ENCODE measurements around the gene PDZRN3. TPM values are rescaled to one million over a fixed set of nuclear protein-coding genes. Genes with fewer than 3 reads are reported as not detected.

Gene PDZRN3
- total and polyA plus RNA-seq, 4 donors, result 0.69 to 1.8 (median 0.92) TPM

- DNase-seq (ENCODE audit: low spot score), result no peak
- H3K4me1 ChIP-seq (ENCODE audit: control insufficient read depth in 4 of 4, insufficient read depth in 4 of 4, low read length in 3 of 4), result no peaks in the 10 kb centered on the region
- 64% methylated on average over 2 of the region's 2 CpGs for WGBS
- TF ChIP-seq, protein P1, sequence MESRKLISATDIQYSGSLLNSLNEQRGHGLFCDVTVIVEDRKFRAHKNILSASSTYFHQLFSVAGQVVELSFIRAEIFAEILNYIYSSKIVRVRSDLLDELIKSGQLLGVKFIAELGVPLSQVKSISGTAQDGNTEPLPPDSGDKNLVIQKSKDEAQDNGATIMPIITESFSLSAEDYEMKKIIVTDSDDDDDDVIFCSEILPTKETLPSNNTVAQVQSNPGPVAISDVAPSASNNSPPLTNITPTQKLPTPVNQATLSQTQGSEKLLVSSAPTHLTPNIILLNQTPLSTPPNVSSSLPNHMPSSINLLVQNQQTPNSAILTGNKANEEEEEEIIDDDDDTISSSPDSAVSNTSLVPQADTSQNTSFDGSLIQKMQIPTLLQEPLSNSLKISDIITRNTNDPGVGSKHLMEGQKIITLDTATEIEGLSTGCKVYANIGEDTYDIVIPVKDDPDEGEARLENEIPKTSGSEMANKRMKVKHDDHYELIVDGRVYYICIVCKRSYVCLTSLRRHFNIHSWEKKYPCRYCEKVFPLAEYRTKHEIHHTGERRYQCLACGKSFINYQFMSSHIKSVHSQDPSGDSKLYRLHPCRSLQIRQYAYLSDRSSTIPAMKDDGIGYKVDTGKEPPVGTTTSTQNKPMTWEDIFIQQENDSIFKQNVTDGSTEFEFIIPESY (IDR thresholded peaks at IDR 0.05), result no peak
- TF ChIP-seq EGR1 (IDR thresholded peaks at IDR 0.05; ENCODE audit: low read depth in 2 of 2), result no peak
- TF ChIP-seq HNF4A (conservative IDR thresholded peaks at IDR 0.05), result no peak
- TF ChIP-seq TAF1 (conservative IDR thresholded peaks at IDR 0.05), result no peak
- TF ChIP-seq, protein P2, sequence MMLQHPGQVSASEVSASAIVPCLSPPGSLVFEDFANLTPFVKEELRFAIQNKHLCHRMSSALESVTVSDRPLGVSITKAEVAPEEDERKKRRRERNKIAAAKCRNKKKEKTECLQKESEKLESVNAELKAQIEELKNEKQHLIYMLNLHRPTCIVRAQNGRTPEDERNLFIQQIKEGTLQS (IDR thresholded peaks at IDR 0.05), result no peak
- TF ChIP-seq YY1 (IDR thresholded peaks at IDR 0.05), result no peak
- TF ChIP-seq, protein P3, sequence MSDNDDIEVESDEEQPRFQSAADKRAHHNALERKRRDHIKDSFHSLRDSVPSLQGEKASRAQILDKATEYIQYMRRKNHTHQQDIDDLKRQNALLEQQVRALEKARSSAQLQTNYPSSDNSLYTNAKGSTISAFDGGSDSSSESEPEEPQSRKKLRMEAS (IDR thresholded peaks at IDR 0.05), result no peak
- no peak for TF ChIP-seq FOXA2 (IDR thresholded peaks at IDR 0.05)
- TF ChIP-seq FOXA1 (IDR thresholded peaks at IDR 0.05), result no peak
- H3K9ac ChIP-seq (ENCODE audit: low read depth in 1 of 2, low read length in 2 of 2), result no peak overlapping the region
- no peak overlapping the region for H3K4me3 ChIP-seq (ENCODE audit: low read depth in 1 of 3, low read length in 3 of 3)
- H3K27me3 ChIP-seq (ENCODE audit: control insufficient read depth in 4 of 4, insufficient read depth in 4 of 4, low read length in 3 of 4), result no peaks in the 10 kb centered on the region
- H3K27ac ChIP-seq (ENCODE audit: low read depth in 1 of 2, low read length in 2 of 2), result no peak overlapping the region
- no peaks in the 10 kb centered on the region for H3K36me3 ChIP-seq (ENCODE audit: control insufficient read depth in 4 of 4, insufficient read depth in 3 of 4, low read depth in 1 of 4, low read length in 3 of 4)
- H3K9me3 ChIP-seq (ENCODE audit: control insufficient read depth in 4 of 4, low read length in 3 of 4), result no peaks in the 10 kb centered on the region
Measured at GRCh38 chr3:73665286-73665685, 40.5 kb upstream of the PDZRN3 start.

DNA sequence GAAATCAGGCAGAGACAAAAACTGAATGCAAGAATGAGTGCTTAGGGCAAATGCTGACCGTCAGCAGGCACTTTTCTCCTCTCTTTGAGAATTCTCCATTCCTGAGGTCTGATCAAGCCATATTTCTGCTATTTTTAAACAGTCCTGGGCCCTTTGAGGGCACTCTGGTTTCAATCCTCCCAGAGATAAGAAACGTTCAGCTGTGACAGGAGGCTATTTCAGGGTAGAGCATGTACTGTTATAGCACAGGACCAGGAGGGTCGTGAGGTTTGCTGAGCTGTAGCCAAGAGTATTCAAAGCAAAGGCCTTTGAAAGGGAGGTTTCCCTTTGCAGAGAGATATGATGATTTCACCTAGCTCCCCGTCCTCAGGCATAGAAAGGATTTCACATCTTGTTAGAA, 39.6 kb upstream of the PDZRN3 start:
- Histone ChIP-seq H3K9ac (ENCODE audit: low read depth in 1 of 2, low read length in 2 of 2) (no peak overlapping the region), H3K27ac (ENCODE audit: low read depth in 1 of 2, low read length in 2 of 2) (no peak overlapping the region), H3K36me3 (ENCODE audit: control insufficient read depth in 4 of 4, insufficient read depth in 3 of 4, low read depth in 1 of 4, low read length in 3 of 4) (no peaks in the 10 kb centered on the region), H3K4me1 (ENCODE audit: control insufficient read depth in 4 of 4, insufficient read depth in 4 of 4, low read length in 3 of 4) (no peaks in the 10 kb centered on the region), H3K9me3 (ENCODE audit: control insufficient read depth in 4 of 4, low read length in 3 of 4) (no peaks in the 10 kb centered on the region), H3K27me3 (ENCODE audit: control insufficient read depth in 4 of 4, insufficient read depth in 4 of 4, low read length in 3 of 4) (no peaks in the 10 kb centered on the region), H3K4me3 (ENCODE audit: low read depth in 1 of 3, low read length in 3 of 3) (no peak overlapping the region)
- TF ChIP-seq HNF4A (conservative IDR thresholded peaks at IDR 0.05), result no peak
- TF ChIP-seq, protein P2 (IDR thresholded peaks at IDR 0.05), result no peak
- no peak for TF ChIP-seq HNF4G (IDR thresholded peaks at IDR 0.05)
- no peak for TF ChIP-seq REST (IDR thresholded peaks at IDR 0.05)
- TF ChIP-seq JUND (IDR thresholded peaks at IDR 0.05), result no peak
- TF ChIP-seq FOXA1 (IDR thresholded peaks at IDR 0.05), result no peak
- TF ChIP-seq GABPA (IDR thresholded peaks at IDR 0.05 in 1 of 2, conservative IDR thresholded peaks at IDR 0.05 in 1 of 2), result no peak
- no peak for TF ChIP-seq EGR1 (IDR thresholded peaks at IDR 0.05; ENCODE audit: low read depth in 2 of 2)
- TF ChIP-seq FOXA2 (IDR thresholded peaks at IDR 0.05), result no peak
- no peak for TF ChIP-seq YY1 (IDR thresholded peaks at IDR 0.05)
- no peak for TF ChIP-seq TAF1 (conservative IDR thresholded peaks at IDR 0.05)
- TF ChIP-seq, protein P4, sequence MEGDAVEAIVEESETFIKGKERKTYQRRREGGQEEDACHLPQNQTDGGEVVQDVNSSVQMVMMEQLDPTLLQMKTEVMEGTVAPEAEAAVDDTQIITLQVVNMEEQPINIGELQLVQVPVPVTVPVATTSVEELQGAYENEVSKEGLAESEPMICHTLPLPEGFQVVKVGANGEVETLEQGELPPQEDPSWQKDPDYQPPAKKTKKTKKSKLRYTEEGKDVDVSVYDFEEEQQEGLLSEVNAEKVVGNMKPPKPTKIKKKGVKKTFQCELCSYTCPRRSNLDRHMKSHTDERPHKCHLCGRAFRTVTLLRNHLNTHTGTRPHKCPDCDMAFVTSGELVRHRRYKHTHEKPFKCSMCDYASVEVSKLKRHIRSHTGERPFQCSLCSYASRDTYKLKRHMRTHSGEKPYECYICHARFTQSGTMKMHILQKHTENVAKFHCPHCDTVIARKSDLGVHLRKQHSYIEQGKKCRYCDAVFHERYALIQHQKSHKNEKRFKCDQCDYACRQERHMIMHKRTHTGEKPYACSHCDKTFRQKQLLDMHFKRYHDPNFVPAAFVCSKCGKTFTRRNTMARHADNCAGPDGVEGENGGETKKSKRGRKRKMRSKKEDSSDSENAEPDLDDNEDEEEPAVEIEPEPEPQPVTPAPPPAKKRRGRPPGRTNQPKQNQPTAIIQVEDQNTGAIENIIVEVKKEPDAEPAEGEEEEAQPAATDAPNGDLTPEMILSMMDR (IDR thresholded peaks at IDR 0.05; ENCODE audit: low read depth, low read length, missing input control), result no peak
- TF ChIP-seq RXRA (IDR thresholded peaks at IDR 0.05), result no peak
- TF ChIP-seq, protein P3 (IDR thresholded peaks at IDR 0.05), result no peak
- TF ChIP-seq, protein P1 (IDR thresholded peaks at IDR 0.05), result no peak
- DNase-seq (ENCODE audit: low spot score), result no peak
- WGBS, result 45% methylated on average over 4 of the region's 4 CpGs
